ENCODE data around the gene PRICKLE1. TPM values are rescaled to one million over a fixed set of nuclear protein-coding genes. Genes with fewer than 3 reads are reported as not detected.

Gene PRICKLE1
- total RNA-seq, 1 donor from 2014 or later, result 30.6 TPM

- H3K4me3 Mint-ChIP-seq (ENCODE audit: unreplicated experiment), result no peak overlapping the region
- H3K27ac Mint-ChIP-seq (ENCODE audit: unreplicated experiment), result no peak overlapping the region
- TF ChIP-seq CTCF (IDR thresholded peaks at IDR 0.05), result no peak
- H3K36me3 Mint-ChIP-seq (ENCODE audit: unreplicated experiment), result no peaks in the 10 kb centered on the region
- H3K9me3 Mint-ChIP-seq (ENCODE audit: unreplicated experiment), result no peaks in the 10 kb centered on the region
- no peak for DNase-seq (ENCODE audit: extremely low spot score, unreplicated experiment)
- peaks cover 13% of the 10 kb centered on the region for H3K27me3 Mint-ChIP-seq (ENCODE audit: unreplicated experiment)
- H3K4me1 Mint-ChIP-seq (ENCODE audit: unreplicated experiment), result peaks cover 14% of the 10 kb centered on the region
Measured at GRCh38 chr12:42607584-42608058, 18.1 kb upstream of the PRICKLE1 start.

GRCh38 chr12:42606471-42606870, 16.9 kb upstream of the PRICKLE1 start:
- peaks cover 2% of the 10 kb centered on the region for H3K4me1 Mint-ChIP-seq (ENCODE audit: unreplicated experiment)
- no peak for TF ChIP-seq CTCF (IDR thresholded peaks at IDR 0.05)
- H3K27ac Mint-ChIP-seq (ENCODE audit: unreplicated experiment), result no peak overlapping the region
- H3K4me3 Mint-ChIP-seq (ENCODE audit: unreplicated experiment), result no peak overlapping the region
- no peak for DNase-seq (ENCODE audit: extremely low spot score, unreplicated experiment)
- no peaks in the 10 kb centered on the region for H3K36me3 Mint-ChIP-seq (ENCODE audit: unreplicated experiment)
- peaks cover 14% of the 10 kb centered on the region for H3K27me3 Mint-ChIP-seq (ENCODE audit: unreplicated experiment)
- H3K9me3 Mint-ChIP-seq (ENCODE audit: unreplicated experiment), result no peaks in the 10 kb centered on the region

- no peaks in the 10 kb centered on the region for H3K36me3 Mint-ChIP-seq (ENCODE audit: unreplicated experiment)
- no peak for DNase-seq (ENCODE audit: extremely low spot score, unreplicated experiment)
- H3K4me3 Mint-ChIP-seq (ENCODE audit: unreplicated experiment), result no peak overlapping the region
- H3K27me3 Mint-ChIP-seq (ENCODE audit: unreplicated experiment), result peaks cover 18% of the 10 kb centered on the region
- H3K4me1 Mint-ChIP-seq (ENCODE audit: unreplicated experiment), result no peaks in the 10 kb centered on the region
- TF ChIP-seq CTCF (IDR thresholded peaks at IDR 0.05), result no peak
- H3K27ac Mint-ChIP-seq (ENCODE audit: unreplicated experiment), result no peak overlapping the region
- no peaks in the 10 kb centered on the region for H3K9me3 Mint-ChIP-seq (ENCODE audit: unreplicated experiment)
Measured at GRCh38 chr12:42605685-42606084, 16.1 kb upstream of the PRICKLE1 start.

- Mint-ChIP-seq H3K4me3 (ENCODE audit: unreplicated experiment) (no peak overlapping the region), H3K27me3 (ENCODE audit: unreplicated experiment) (peaks cover 26% of the 10 kb centered on the region), H3K4me1 (ENCODE audit: unreplicated experiment) (no peaks in the 10 kb centered on the region), H3K27ac (ENCODE audit: unreplicated experiment) (no peak overlapping the region), H3K9me3 (ENCODE audit: unreplicated experiment) (no peaks in the 10 kb centered on the region), H3K36me3 (ENCODE audit: unreplicated experiment) (no peaks in the 10 kb centered on the region)
- DNase-seq (ENCODE audit: extremely low spot score, unreplicated experiment), result no peak
- TF ChIP-seq CTCF (IDR thresholded peaks at IDR 0.05), result no peak
Measured at GRCh38 chr12:42603246-42603990, 13.9 kb upstream of the PRICKLE1 start.

GRCh38 chr12:42593874-42594273, 4.3 kb upstream of the PRICKLE1 start:
- TF ChIP-seq CTCF (IDR thresholded peaks at IDR 0.05), result no peak
- Mint-ChIP-seq H3K27me3 (ENCODE audit: unreplicated experiment) (peaks cover 51% of the 10 kb centered on the region), H3K4me1 (ENCODE audit: unreplicated experiment) (peaks cover 12% of the 10 kb centered on the region), H3K9me3 (ENCODE audit: unreplicated experiment) (no peaks in the 10 kb centered on the region), H3K27ac (ENCODE audit: unreplicated experiment) (no peak overlapping the region), H3K36me3 (ENCODE audit: unreplicated experiment) (no peaks in the 10 kb centered on the region), H3K4me3 (ENCODE audit: unreplicated experiment) (no peak overlapping the region)
- no peak for DNase-seq (ENCODE audit: extremely low spot score, unreplicated experiment)
